HepG2 (cell line): ENCODE measurements around the gene ATP2A3. TPM values are rescaled to one million over a fixed set of nuclear protein-coding genes. Genes with fewer than 3 reads are reported as not detected.

Experiments
- ATAC-seq: fragments of 200-7000 bp; cut with Tn5 transposase; 3 replicates; pipeline ENCODE4 v1.9.1; 2020; ENCODE audit warnings: mild to moderate bottlenecking, moderate library complexity
- BruUV-seq: library from RNA; stranded (reverse); fragments of 400-500 nt; replicated peaks from 2 replicates; lab custom pipeline; 2021; lab: Mats Ljungman, UMichigan
- CTCF ChIA-PET: fragments of 300-600 bp; formaldehyde crosslinking; extraction: SDS; loops from one replicate; lab custom pipeline; 2021; ENCODE audit warnings: low total read pairs, inconsistent platforms, low intra/inter-chr PET ratio; lab: Yijun Ruan, JAX
- POLR2A ChIA-PET: fragments of 350-600 bp; sonication (Branson Sonifier 250); formaldehyde crosslinking; loops from one replicate; lab custom pipeline; 2020; ENCODE audit warnings: antibody characterized with exemption, inconsistent platforms; lab: Yijun Ruan, JAX
- DNase-seq: peaks from one replicate; pipeline ENCODE4 v3.0.0-alpha.2; 2015; ENCODE audit warnings: low spot score
- FAIRE-seq: peaks from 3 replicates; lab custom pipeline; 2011; peaks lifted over from hg19 to GRCh38; lab: Jason Lieb, UNC
- H2AFZ ChIP-seq: one replicate; pipeline ENCODE4 v1.6.1; 2011; ENCODE audit warnings: low read length, inconsistent platforms
- H3K27ac ChIP-seq: fragments of 300-600 bp; 3 replicates; pipeline ENCODE4 v1.8.0; 2011; ENCODE audit warnings: mixed run types, mild to moderate bottlenecking, mixed read lengths, low read length, inconsistent platforms; ENCODE audit not compliant: insufficient read depth; ENCODE audit errors: extremely low read length
- H3K27me3 ChIP-seq, 2 experiments: fragments of 200-600 bp in 1 of 2; 2 replicates in 1 of 2; 3 replicates in 1 of 2; pipeline versions ENCODE4 v1.6.0 to v1.8.0; 2011; ENCODE audit warnings: low read length in 2 of 2, mild to moderate bottlenecking in 2 of 2, moderate library complexity in 2 of 2, inconsistent platforms in 1 of 2; ENCODE audit not compliant: insufficient read depth in 2 of 2, control insufficient read depth in 1 of 2
- H3K36me3 ChIP-seq, 2 experiments: fragments of 200-600 bp in 1 of 2; replicated peaks in 1 of 2; 2 replicates in 1 of 2; 3 replicates in 1 of 2; pipeline versions ENCODE4 v1.5.1 to v1.8.0; 2011; ENCODE audit warnings: low read length in 2 of 2, inconsistent platforms in 1 of 2; ENCODE audit not compliant: insufficient read depth in 2 of 2, control insufficient read depth in 1 of 2
- H3K4me1 ChIP-seq: 2 replicates; pipeline ENCODE4 v1.5.1; 2012; ENCODE audit warnings: low read length, inconsistent platforms; ENCODE audit not compliant: insufficient read depth
- H3K4me2 ChIP-seq: 2 replicates; pipeline ENCODE4 v1.6.0; 2011; ENCODE audit warnings: low read depth, low read length, inconsistent platforms
- H3K4me3 ChIP-seq, 3 experiments: fragments of 200-600 bp in 1 of 3; sonication (generic), shearing (Covaris generic) in 1 of 3; replicated peaks in 1 of 3; 2 replicates each; pipeline ENCODE4 v1.5.1; 2011 to 2016; ENCODE audit warnings: low read length in 3 of 3, inconsistent platforms in 2 of 3, low read depth in 2 of 3, mild to moderate bottlenecking in 2 of 3, control low read depth in 1 of 3, mixed read lengths in 1 of 3; ENCODE audit not compliant: insufficient read depth in 1 of 3
- H3K79me2 ChIP-seq: one replicate; pipeline ENCODE4 v1.6.1; 2011; ENCODE audit warnings: low read length, inconsistent platforms; ENCODE audit not compliant: insufficient read depth
- H3K9ac ChIP-seq: 2 replicates; pipeline ENCODE4 v1.6.0; 2011; ENCODE audit warnings: mild to moderate bottlenecking, low read depth, low read length, inconsistent platforms; ENCODE audit not compliant: insufficient read depth
- H3K9me3 ChIP-seq: 2 replicates; pipeline ENCODE4 v1.5.1; 2012; ENCODE audit warnings: mild to moderate bottlenecking, low read length
- H4K20me1 ChIP-seq: 2 replicates; pipeline ENCODE4 v1.6.0; 2011; ENCODE audit warnings: inconsistent platforms, mild to moderate bottlenecking, low read length, moderate library complexity; ENCODE audit not compliant: insufficient read depth
- ARNT2 ChIP-seq: sonication (generic); formaldehyde crosslinking; IDR thresholded peaks from 2 replicates; pipeline ENCODE4 v1.8.0; 2022; ENCODE audit warnings: mild to moderate bottlenecking, low read depth, missing genetic modification reagents, moderate library complexity
- ELK4 ChIP-seq: sonication (generic); formaldehyde crosslinking; IDR thresholded peaks from 2 replicates; pipeline ENCODE4 v1.9.0; 2021; ENCODE audit warnings: missing genetic modification reagents, borderline replicate concordance
- MATR3 ChIP-seq: sonication (generic); formaldehyde crosslinking; IDR thresholded peaks from 2 replicates; pipeline ENCODE4 v1.4.0; 2020; ENCODE audit warnings: missing genetic modification reagents
- TBP ChIP-seq: sonication (generic); formaldehyde crosslinking; IDR thresholded peaks from 2 replicates; pipeline ENCODE4 v1.5.0; 2020; ENCODE audit warnings: missing genetic modification reagents
- THRA ChIP-seq: sonication (generic); formaldehyde crosslinking; IDR thresholded peaks from 2 replicates; pipeline ENCODE4 v1.4.0; 2020; ENCODE audit warnings: missing genetic modification reagents, borderline replicate concordance
- ZNF180 ChIP-seq: sonication (generic); formaldehyde crosslinking; IDR thresholded peaks from 2 replicates; pipeline ENCODE4 v1.4.0; 2020; ENCODE audit warnings: low read depth, missing genetic modification reagents, borderline replicate concordance
- ZNF33A ChIP-seq: sonication (generic); formaldehyde crosslinking; IDR thresholded peaks from 2 replicates; pipeline ENCODE4 v1.5.1; 2020; ENCODE audit warnings: missing genetic modification reagents, mild to moderate bottlenecking, moderate library complexity, borderline replicate concordance
- ZNF484 ChIP-seq: sonication (generic); formaldehyde crosslinking; IDR thresholded peaks from 2 replicates; pipeline ENCODE4 v1.5.1; 2020; ENCODE audit warnings: mild to moderate bottlenecking, low read depth, missing genetic modification reagents, borderline replicate concordance
- ZNF580 ChIP-seq: IDR thresholded peaks from 2 replicates; pipeline ENCODE4 v1.6.1; 2016; ENCODE audit warnings: low read depth, borderline replicate concordance
- WGBS: methylation state at CpG from one replicate; pipeline ENCODE4 v1.1.6; 2017; ENCODE audit warnings: low lambda C conversion rate; 5-methylcytosine and 5-hydroxymethylcytosine counted together
- in situ Hi-C: cut with HindIII; loops from 2 replicates; pipeline ENCODE4 v1.10.0; 2017; ENCODE audit warnings: low pct_unique_long_range_greater_than_20kb; ENCODE audit not compliant: extremely low pct_ligation_motif_present
- intact Hi-C: fragments of 100-400 bp; cut with micrococcal nuclease; formaldehyde crosslinking; loops from one replicate; pipeline ENCODE4 v1.10.0; 2022; ENCODE audit not compliant: unreplicated experiment
- polyA plus RNA-seq, 8 experiments: library from polyadenylated mRNA; depleted of rRNA in 3 of 8; stranded (reverse) in 7 of 8; unstranded in 1 of 8; fragments of >200 nt; fragmentation: Illumina TruSeq in 4 of 8; extraction: Trizol in 4 of 8; gene quantifications; 2 replicates each; pipeline versions ENCODE4 v1.2.1 to v1.2.3, GENCODE V29; 2011 to 2016; ENCODE audit warnings: low read depth in 4 of 8, missing spikeins in 1 of 8, mixed read lengths in 1 of 8; ENCODE audit not compliant: insufficient read depth in 1 of 8
- total RNA-seq, 5 experiments: library from RNA; depleted of rRNA; stranded (reverse); fragments of >200 nt; fragmentation: Illumina TruSeq; extraction: Trizol; gene quantifications; 2 replicates each; pipeline ENCODE4 v1.2.3, GENCODE V29; 2016; ENCODE audit warnings: low read depth in 1 of 5

ATP2A3 gene
- total and polyA plus RNA-seq, 2 of the 13 experiments (the other 11 are each of a cell fraction or from before 2014, with no cell fraction given), result 0.07 TPM; not detected in 1

- in situ Hi-C loops, result no loop called here
- Histone ChIP-seq H3K27me3 (no peaks in the 10 kb centered on the region), H3K4me3 (no peak overlapping the region), H3K4me2 (no peak overlapping the region), H3K9ac (no peak overlapping the region), H3K4me1 (peaks cover 14% of the 10 kb centered on the region), H3K9me3 (no peaks in the 10 kb centered on the region), H3K79me2 (no peaks in the 10 kb centered on the region), H4K20me1 (no peaks in the 10 kb centered on the region), H3K27ac (no peak overlapping the region), H3K36me3 (no peaks in the 10 kb centered on the region; a peak in 1 of 5 replicates), H2AFZ (no peak overlapping the region)
- ChIA-PET POLR2A (no interaction called here), CTCF (no interaction called here)
- ATAC-seq, result no peak
- DNase-seq, result no peak
- FAIRE-seq, result no peak
- intact Hi-C loops, result no loop called here
- BruUV-seq, result no TSS peak
- 91% methylated on average over 43 of the region's 50 CpGs for WGBS
- no peak for TF ChIP-seq TBP (CRISPR knock-in tag)
- no peak for TF ChIP-seq ZNF580 (CRISPR knock-in tag)
- TF ChIP-seq ZNF484 (CRISPR knock-in tag), result no peak
- TF ChIP-seq ELK4, result no peak
These were observed 75.7 kb downstream of the ATP2A3 start for GRCh38 chr17:3888343-3889171.

GRCh38 chr17:3887804-3888203 lies 76.4 kb downstream of the ATP2A3 start:
- BruUV-seq, result no TSS peak

More at GRCh38 chr17:3887804-3888203, 76.4 kb downstream of the ATP2A3 start:
- Histone ChIP-seq H3K4me2 (no peak overlapping the region), H3K27ac (no peak overlapping the region), H2AFZ (no peak overlapping the region), H4K20me1 (no peaks in the 10 kb centered on the region), H3K9me3 (no peaks in the 10 kb centered on the region)
- CTCF ChIA-PET, result no interaction called here
- ATAC-seq, result no peak
- in situ Hi-C loops, result no loop called here
- no peak for TF ChIP-seq ZNF180 (CRISPR knock-in tag)
- TF ChIP-seq MATR3 (CRISPR knock-in tag), result no peak
- no peak for TF ChIP-seq THRA
- no peak for TF ChIP-seq ARNT2 (CRISPR knock-in tag)
- TF ChIP-seq ZNF33A (CRISPR knock-in tag), result no peak
- TF ChIP-seq, all 625 proteins: peak for 0
- Histone ChIP-seq H3K79me2 (no peaks in the 10 kb centered on the region), H3K4me3 (no peak overlapping the region), H3K36me3 (no peaks in the 10 kb centered on the region; a peak in 1 of 5 replicates), H3K4me1 (peaks cover 10% of the 10 kb centered on the region), H3K9ac (no peak overlapping the region), H3K27me3 (no peaks in the 10 kb centered on the region)
- DNase-seq (no peak), FAIRE-seq (no peak)
- 79% methylated on average over 9 of the region's 9 CpGs for WGBS
- POLR2A ChIA-PET, result no interaction called here
- intact Hi-C loops, result no loop called here
